ENCODE measurements around the gene SLC6A13.

The SLC6A13 gene

GRCh38 chr12:179131-179884 is 83.3 kb downstream of the SLC6A13 start:
- DNase-seq = no peak

GRCh38 chr12:178829-179109 is 83.9 kb downstream of the SLC6A13 start:
- DNase-seq = no peak

GRCh38 chr12:177980-178828 is 84.4 kb downstream of the SLC6A13 start:
- DNase-seq = peak in 1 of 58 donors; percentile 25

DNA sequence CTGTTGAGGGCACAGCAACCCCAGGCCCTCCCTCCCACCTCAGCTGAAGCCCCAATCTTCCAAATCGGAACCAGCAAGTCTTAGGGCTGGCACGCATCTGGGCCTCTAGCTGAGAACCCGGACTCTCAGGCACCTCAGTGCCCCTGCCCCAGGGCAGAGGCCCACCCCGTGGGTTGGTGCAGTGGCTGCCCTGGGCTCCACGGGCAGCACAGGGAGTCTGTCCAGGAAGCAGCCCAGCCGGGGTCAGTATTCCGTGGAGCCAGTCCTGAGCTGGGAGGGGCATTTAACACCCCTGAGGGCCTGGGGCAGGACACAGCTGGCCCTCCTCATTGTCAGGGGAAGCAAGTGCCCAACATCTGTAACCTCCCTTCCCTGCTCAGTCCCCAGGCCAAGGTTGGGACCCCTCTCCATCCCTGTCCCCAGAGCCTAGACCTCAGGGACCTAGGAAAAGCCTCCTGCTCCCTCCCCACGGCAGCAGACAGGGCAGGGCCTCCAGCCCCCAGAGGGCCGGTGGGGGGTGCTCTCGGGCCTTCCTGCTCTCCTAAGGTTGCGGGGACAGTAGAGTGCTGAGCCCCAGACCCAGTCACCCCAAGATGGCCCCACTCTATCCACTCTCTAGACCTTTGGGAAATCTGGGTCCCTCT is 85.2 kb downstream of the SLC6A13 start:
- DNase-seq = no peak

DNA sequence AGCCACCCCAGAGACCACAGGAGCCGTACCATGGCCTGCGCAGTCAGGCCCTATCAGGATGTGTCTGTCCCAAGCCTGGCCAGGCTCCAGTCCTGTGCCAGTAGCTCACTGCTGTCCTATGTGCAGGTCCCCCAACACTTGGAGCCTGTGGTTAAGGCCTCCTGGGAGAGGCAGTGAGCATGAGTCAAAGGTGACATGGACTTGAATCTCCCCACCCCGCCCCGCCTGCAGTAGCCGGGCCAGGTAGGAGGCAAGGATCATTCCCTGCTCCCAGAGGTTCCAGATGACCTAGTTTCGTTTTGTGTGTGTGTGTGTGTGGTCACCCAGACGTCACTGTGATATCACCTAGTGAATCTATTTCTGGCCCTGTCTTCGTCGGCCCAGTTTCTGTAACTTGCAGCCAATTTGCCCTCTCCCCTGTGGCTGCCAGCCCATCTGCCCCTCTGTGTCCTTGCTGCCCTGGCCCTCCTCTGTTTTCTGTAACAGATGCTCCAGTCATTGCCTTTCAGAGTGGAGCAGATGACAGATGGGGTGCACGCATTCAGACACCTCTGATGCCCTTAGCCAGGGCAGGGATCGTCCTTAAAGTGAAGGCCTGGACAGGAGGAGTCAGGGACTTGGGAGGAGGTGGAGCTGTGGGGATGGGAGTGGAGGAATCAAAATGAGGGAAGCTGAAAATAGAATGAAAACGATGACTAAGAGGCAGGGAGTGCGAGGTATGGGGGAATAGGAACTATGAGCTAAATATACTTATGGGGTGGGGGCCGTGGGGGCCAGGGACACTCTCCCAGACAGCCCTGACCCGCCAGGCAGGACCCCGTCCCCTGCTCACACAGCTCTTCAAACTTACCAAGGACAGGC is 86.1 kb downstream of the SLC6A13 start:
- peak in 7 of 58 donors; percentile 14 to 65 (median 37) for DNase-seq

- no peak for DNase-seq
Measured at GRCh38 chr12:175759-176158, 86.9 kb downstream of the SLC6A13 start.

GRCh38 chr12:175250-175649 is 87.4 kb downstream of the SLC6A13 start:
- peak in 23 of 58 donors; percentile 8 to 58 (median 18) for DNase-seq

GRCh38 chr12:174596-174995 is 88.0 kb downstream of the SLC6A13 start:
- peak in 1 of 58 donors; percentile 26 for DNase-seq

- DNase-seq = no peak
Measured at GRCh38 chr12:174124-174523, 88.5 kb downstream of the SLC6A13 start.

GRCh38 chr12:172732-173161 is 89.9 kb downstream of the SLC6A13 start:
- no peak for DNase-seq

GRCh38 chr12:171743-172676 is 90.6 kb downstream of the SLC6A13 start:
- DNase-seq = no peak

DNA sequence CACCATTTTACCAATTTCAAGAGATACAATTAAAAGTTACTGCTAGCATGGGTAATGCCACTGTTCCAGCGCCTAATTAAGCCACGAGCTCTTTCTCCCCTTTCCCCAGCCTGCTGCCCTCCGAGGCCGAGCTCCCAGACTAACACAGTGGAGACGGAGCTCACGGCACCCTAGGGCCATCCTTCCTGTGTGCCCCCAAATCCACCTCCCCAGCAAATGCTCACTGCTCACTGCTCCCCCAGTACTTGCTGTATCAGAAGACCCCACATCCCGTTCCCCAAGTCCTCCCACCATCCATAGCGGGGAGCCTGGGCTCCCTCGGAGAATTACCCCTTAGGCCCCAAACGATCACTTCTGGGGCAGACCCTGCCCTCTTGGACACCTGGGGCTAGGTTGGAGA is 91.4 kb downstream of the SLC6A13 start:
- no peak for DNase-seq

Measured in anterior cingulate cortex (tissue), 58 donors.